Activated naive CD4-positive, alpha-beta T cell treated with anti-CD3 and anti-CD28 coated beads, Interleukin-2, amount 50 U/mL, for 16 hours (primary cell): ENCODE data around the gene PCDH18.
"Not testable (repeated sequence)": the region's sequence is repeated elsewhere in the genome, so short reads cannot be mapped to it uniquely, and the experiment has no call there.

Experiments
- DNase-seq: peaks from one replicate; pipeline ENCODE4 v3.0.0-alpha.2; 2020

Gene PCDH18, protein sequence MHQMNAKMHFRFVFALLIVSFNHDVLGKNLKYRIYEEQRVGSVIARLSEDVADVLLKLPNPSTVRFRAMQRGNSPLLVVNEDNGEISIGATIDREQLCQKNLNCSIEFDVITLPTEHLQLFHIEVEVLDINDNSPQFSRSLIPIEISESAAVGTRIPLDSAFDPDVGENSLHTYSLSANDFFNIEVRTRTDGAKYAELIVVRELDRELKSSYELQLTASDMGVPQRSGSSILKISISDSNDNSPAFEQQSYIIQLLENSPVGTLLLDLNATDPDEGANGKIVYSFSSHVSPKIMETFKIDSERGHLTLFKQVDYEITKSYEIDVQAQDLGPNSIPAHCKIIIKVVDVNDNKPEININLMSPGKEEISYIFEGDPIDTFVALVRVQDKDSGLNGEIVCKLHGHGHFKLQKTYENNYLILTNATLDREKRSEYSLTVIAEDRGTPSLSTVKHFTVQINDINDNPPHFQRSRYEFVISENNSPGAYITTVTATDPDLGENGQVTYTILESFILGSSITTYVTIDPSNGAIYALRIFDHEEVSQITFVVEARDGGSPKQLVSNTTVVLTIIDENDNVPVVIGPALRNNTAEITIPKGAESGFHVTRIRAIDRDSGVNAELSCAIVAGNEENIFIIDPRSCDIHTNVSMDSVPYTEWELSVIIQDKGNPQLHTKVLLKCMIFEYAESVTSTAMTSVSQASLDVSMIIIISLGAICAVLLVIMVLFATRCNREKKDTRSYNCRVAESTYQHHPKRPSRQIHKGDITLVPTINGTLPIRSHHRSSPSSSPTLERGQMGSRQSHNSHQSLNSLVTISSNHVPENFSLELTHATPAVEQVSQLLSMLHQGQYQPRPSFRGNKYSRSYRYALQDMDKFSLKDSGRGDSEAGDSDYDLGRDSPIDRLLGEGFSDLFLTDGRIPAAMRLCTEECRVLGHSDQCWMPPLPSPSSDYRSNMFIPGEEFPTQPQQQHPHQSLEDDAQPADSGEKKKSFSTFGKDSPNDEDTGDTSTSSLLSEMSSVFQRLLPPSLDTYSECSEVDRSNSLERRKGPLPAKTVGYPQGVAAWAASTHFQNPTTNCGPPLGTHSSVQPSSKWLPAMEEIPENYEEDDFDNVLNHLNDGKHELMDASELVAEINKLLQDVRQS

GRCh38 chr4:137531986-137532868 lies at the start of gene PCDH18:
PCDH18 (minus strand) TSS chr4:137532494; CDS start chr4:137532088, 406 bp downstream.
- DNase-seq: no peak

- no peak for DNase-seq
Measured at GRCh38 chr4:137576446-137576845, 44.2 kb upstream of the PCDH18 start.

DNA sequence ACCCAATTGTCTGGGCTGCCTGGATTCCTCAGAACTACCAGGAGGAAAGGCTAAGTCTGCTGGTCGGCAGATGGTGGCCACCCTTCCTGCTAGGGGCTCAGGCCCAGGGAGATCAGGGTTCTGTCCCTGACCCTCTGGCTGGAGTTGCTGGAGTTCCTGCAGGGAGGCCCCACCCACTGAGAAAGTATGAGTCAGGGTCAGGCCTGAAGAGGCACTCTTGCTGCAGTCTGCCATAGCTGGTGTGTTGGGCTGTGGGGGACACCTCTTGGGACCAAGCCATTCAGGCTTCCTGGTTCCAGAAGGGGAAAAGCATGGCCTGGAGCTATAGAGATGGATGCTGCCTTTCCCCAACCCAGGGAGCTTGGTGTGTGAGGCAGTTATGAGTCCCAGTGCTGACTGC lies 40.4 kb upstream of the PCDH18 start:
- no peak for DNase-seq

DNA sequence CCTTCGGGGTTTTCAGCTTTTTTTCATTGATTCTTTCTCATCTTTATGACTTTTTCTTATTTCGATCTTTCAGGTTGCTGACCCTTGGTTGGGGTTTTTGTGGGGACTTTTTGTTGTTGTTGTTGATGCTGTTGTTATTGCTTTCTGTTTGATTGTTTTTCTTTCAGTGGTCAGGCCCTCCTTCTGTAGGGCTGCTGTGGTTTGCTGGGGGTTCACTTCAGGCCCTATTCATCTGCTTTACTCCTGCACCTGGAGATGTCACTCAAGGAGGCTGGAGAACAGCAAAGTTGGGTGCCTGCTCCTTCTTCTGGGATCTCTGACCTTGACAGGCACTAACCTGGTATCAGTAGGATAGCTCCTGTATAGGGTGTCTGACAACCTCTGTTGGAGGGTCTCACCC lies 39.9 kb upstream of the PCDH18 start:
- DNase-seq: no peak

GRCh38 chr4:137559801-137560200 lies 27.5 kb upstream of the PCDH18 start:
- no peak for DNase-seq

- DNase-seq: no peak
Measured at GRCh38 chr4:137558951-137559350, 26.7 kb upstream of the PCDH18 start.

GRCh38 chr4:137545461-137545861 lies 13.2 kb upstream of the PCDH18 start:
- DNase-seq: no peak

DNA sequence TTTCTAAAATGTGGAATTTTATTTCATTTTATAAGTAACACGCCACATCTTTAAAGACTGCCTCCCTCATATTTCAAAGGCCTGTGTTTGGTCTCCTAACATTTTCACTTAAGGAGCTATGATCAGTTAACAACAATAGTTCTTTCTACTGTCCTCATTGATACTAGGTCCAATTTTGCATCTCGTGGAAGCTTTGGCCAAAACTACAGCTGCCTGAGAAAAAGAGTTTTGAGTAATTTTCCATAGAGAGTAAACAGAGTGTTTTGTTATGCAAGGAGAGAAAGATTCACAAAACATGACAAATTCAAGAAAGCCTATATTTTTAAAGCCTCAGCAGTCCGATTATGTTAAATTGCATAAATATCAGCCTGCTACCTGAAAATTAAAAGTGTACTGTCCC lies 11.4 kb upstream of the PCDH18 start:
- no peak for DNase-seq

GRCh38 chr4:137543198-137543597 lies 10.9 kb upstream of the PCDH18 start:
- DNase-seq: no peak

DNA sequence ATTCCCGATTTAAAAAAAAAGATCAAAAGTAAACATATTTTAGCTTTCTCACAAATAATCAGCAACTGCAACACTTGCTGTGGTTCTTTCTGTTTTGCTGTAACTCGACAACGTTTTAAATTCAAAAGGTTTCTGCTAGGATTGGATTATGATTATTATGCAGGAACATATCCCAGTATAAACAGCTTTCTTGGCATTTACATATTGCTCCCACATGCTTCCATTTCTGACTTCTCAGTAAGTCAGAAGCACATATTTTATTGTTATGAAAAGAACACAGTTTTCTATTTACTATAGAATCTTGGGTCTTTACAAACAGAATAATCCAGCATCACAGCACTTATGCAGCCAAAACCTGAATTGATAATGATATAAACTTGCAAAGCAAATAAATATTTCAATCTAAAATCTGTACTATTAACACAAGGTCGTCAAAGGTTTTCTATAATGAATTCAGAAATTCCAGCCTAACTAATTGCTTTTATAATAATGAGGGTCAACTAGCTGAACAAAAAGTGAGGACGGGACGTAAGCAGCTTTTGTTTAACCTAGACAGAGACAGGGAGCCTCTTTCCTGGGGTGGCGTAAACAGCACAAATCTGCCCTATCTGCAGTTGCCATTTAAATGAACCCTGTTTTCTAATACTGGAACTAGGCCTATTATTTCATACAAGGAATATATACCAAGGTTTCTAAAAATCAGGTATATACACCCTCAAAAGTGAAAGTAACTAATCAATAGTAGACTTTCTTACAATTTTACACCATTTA lies 9.8 kb upstream of the PCDH18 start:
- DNase-seq: no peak

- no peak for DNase-seq
Measured at GRCh38 chr4:137541181-137541580, 8.9 kb upstream of the PCDH18 start.

DNA sequence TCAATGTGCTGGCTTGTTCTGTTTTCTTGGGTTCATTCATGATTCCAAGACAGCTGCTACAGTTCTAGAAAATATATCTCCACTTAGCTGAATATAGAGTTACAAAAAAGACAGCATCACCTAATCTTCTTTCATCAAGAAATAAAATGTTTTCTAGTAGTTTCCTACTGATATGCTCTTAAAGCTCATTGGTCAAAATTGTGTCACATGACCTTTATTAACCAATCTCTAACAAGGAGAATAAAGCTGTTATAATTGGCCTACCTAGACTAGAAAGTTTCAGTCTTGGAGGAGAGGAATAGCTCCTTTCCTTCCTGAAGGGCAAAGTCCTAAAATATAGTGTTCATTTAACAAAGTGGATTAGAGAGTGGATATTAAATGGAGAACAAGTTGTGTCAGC lies 8.1 kb upstream of the PCDH18 start:
- DNase-seq: no peak

- DNase-seq: no peak
Measured at GRCh38 chr4:137538526-137538925, 6.2 kb upstream of the PCDH18 start.

- not testable (repeated sequence) for DNase-seq
Measured at GRCh38 chr4:137537807-137538206, 5.5 kb upstream of the PCDH18 start.

- no peak for DNase-seq
Measured at GRCh38 chr4:137536789-137537561, 4.7 kb upstream of the PCDH18 start.

GRCh38 chr4:137535718-137536117 lies 3.4 kb upstream of the PCDH18 start:
- no peak for DNase-seq

GRCh38 chr4:137534516-137534915 lies 2.2 kb upstream of the PCDH18 start:
- DNase-seq: no peak

DNA sequence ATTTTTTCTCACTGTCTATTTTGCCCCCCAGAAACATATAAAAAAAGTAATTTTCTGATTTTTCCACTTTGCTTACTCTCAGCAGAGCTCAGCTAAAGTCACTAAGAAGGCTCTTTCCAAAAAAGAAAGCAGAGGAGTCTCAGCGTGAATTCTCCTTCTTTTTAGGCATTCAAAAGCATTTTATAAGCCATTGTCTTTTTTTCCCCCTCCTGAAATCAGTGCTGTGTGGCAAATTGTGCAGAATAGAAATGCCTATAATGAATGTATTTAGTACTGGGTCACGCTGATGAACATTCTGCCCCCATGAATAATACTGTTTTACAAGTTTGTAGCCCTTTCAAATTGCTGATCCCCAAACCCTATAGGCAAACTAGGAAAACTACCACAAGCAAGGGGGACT lies 1.6 kb upstream of the PCDH18 start:
- DNase-seq: no peak

GRCh38 chr4:137532869-137533236 lies 559 bp upstream of the PCDH18 start:
- no peak for DNase-seq

GRCh38 chr4:137531168-137531985 lies 917 bp downstream of the PCDH18 start:
- no peak for DNase-seq
